H1 (cell line): ENCODE data around the gene TMX2. TPM values are rescaled to one million over a fixed set of nuclear protein-coding genes. Genes with fewer than 3 reads are reported as not detected.

ENCODE experiments used
- CHD1 ChIP-seq: IDR thresholded peaks from 2 replicates; pipeline ENCODE4 v1.6.1; 2012; ENCODE audit warnings: low read depth, low read length, improper control_type of control experiment
- polyA plus RNA-seq, 7 experiments: library from polyadenylated mRNA; depleted of rRNA in 3 of 7; stranded (reverse) in 5 of 7; unstranded in 2 of 7; fragments of >200 nt in 5 of 7; fragments of 200-250 nt in 2 of 7; gene quantifications; 1 replicate in 5 of 7; 2 replicates in 1 of 7; 4 replicates in 1 of 7; pipeline versions ENCODE4 v1.2.1 to v1.2.3, GENCODE V29; 2011 to 2013; ENCODE audit warnings: missing spikeins in 2 of 7, mixed read lengths in 2 of 7
- total RNA-seq: library from RNA; stranded (reverse); fragmentation: NEBNext Ultra II Directional; extraction: Animal tissue kit (Norgen Biotek cat#: 25700); gene quantifications from 2 replicates; pipeline ENCODE4 v1.2.1, GENCODE V29; 2021
- TF ChIP-seq, protein P1 (sequence below): fragments of 300-600 bp; sonication (generic); IDR thresholded peaks from 2 replicates; pipeline ENCODE4 v1.7.1; 2012; ENCODE audit warnings: low read length, moderate library complexity, mild to moderate bottlenecking, inconsistent platforms; ENCODE audit not compliant: insufficient replicate concordance

Gene TMX2
- total and polyA plus RNA-seq, 2 of the 8 experiments (the other 6 are each of a cell fraction or from before 2014, with no cell fraction given), result 70.4 to 100.0 TPM

- TF ChIP-seq, protein P1, sequence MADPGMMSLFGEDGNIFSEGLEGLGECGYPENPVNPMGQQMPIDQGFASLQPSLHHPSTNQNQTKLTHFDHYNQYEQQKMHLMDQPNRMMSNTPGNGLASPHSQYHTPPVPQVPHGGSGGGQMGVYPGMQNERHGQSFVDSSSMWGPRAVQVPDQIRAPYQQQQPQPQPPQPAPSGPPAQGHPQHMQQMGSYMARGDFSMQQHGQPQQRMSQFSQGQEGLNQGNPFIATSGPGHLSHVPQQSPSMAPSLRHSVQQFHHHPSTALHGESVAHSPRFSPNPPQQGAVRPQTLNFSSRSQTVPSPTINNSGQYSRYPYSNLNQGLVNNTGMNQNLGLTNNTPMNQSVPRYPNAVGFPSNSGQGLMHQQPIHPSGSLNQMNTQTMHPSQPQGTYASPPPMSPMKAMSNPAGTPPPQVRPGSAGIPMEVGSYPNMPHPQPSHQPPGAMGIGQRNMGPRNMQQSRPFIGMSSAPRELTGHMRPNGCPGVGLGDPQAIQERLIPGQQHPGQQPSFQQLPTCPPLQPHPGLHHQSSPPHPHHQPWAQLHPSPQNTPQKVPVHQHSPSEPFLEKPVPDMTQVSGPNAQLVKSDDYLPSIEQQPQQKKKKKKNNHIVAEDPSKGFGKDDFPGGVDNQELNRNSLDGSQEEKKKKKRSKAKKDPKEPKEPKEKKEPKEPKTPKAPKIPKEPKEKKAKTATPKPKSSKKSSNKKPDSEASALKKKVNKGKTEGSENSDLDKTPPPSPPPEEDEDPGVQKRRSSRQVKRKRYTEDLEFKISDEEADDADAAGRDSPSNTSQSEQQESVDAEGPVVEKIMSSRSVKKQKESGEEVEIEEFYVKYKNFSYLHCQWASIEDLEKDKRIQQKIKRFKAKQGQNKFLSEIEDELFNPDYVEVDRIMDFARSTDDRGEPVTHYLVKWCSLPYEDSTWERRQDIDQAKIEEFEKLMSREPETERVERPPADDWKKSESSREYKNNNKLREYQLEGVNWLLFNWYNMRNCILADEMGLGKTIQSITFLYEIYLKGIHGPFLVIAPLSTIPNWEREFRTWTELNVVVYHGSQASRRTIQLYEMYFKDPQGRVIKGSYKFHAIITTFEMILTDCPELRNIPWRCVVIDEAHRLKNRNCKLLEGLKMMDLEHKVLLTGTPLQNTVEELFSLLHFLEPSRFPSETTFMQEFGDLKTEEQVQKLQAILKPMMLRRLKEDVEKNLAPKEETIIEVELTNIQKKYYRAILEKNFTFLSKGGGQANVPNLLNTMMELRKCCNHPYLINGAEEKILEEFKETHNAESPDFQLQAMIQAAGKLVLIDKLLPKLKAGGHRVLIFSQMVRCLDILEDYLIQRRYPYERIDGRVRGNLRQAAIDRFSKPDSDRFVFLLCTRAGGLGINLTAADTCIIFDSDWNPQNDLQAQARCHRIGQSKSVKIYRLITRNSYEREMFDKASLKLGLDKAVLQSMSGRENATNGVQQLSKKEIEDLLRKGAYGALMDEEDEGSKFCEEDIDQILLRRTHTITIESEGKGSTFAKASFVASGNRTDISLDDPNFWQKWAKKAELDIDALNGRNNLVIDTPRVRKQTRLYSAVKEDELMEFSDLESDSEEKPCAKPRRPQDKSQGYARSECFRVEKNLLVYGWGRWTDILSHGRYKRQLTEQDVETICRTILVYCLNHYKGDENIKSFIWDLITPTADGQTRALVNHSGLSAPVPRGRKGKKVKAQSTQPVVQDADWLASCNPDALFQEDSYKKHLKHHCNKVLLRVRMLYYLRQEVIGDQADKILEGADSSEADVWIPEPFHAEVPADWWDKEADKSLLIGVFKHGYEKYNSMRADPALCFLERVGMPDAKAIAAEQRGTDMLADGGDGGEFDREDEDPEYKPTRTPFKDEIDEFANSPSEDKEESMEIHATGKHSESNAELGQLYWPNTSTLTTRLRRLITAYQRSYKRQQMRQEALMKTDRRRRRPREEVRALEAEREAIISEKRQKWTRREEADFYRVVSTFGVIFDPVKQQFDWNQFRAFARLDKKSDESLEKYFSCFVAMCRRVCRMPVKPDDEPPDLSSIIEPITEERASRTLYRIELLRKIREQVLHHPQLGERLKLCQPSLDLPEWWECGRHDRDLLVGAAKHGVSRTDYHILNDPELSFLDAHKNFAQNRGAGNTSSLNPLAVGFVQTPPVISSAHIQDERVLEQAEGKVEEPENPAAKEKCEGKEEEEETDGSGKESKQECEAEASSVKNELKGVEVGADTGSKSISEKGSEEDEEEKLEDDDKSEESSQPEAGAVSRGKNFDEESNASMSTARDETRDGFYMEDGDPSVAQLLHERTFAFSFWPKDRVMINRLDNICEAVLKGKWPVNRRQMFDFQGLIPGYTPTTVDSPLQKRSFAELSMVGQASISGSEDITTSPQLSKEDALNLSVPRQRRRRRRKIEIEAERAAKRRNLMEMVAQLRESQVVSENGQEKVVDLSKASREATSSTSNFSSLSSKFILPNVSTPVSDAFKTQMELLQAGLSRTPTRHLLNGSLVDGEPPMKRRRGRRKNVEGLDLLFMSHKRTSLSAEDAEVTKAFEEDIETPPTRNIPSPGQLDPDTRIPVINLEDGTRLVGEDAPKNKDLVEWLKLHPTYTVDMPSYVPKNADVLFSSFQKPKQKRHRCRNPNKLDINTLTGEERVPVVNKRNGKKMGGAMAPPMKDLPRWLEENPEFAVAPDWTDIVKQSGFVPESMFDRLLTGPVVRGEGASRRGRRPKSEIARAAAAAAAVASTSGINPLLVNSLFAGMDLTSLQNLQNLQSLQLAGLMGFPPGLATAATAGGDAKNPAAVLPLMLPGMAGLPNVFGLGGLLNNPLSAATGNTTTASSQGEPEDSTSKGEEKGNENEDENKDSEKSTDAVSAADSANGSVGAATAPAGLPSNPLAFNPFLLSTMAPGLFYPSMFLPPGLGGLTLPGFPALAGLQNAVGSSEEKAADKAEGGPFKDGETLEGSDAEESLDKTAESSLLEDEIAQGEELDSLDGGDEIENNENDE, result no peak
- TF ChIP-seq CHD1, result no peak
These were observed 38.1 kb upstream of the TMX2 start (continued) for GRCh38 chr11:57674251-57674650.
